K562 (cell line): Measurements from ENCODE around the gene BTBD18. TPM values are rescaled to one million over a fixed set of nuclear protein-coding genes. Genes with fewer than 3 reads are reported as not detected.

ENCODE experiments used
- ARNT ChIP-seq, 2 experiments: fragments of 450-650 bp; IDR thresholded peaks; 2 replicates each; pipeline ENCODE4 v1.6.1; 2016; ENCODE audit warnings: mild to moderate bottlenecking in 1 of 2
- ELF1 ChIP-seq: fragments of 200-800 bp; sonication (Bioruptor generic); IDR thresholded peaks from 2 replicates; pipeline ENCODE4 v1.6.1; 2016; ENCODE audit warnings: missing genetic modification characterization, missing compliant biosample characterization
- EP400 ChIP-seq: fragments of 450-650 bp; IDR thresholded peaks from 2 replicates; pipeline ENCODE4 v1.6.1; 2017; ENCODE audit warnings: antibody characterized with exemption, mild to moderate bottlenecking, moderate library complexity
- ETV1 ChIP-seq: fragments of 450-650 bp; conservative IDR thresholded peaks from 2 replicates; pipeline ENCODE4 v1.6.1; 2016; ENCODE audit warnings: missing genetic modification characterization, control low read depth, low read depth, missing compliant biosample characterization
- NFE2L1 ChIP-seq: fragments of 450-650 bp; IDR thresholded peaks from 2 replicates; pipeline ENCODE4 v1.6.1; 2016; ENCODE audit warnings: missing genetic modification characterization, low read depth, mild to moderate bottlenecking, missing compliant biosample characterization, moderate library complexity, borderline replicate concordance
- NR0B1 ChIP-seq: fragments of 450-650 bp; IDR thresholded peaks from one replicate; pipeline ENCODE4 v1.6.1; 2018; ENCODE audit warnings: mild to moderate bottlenecking, moderate library complexity; ENCODE audit not compliant: partially characterized antibody
- PREB ChIP-seq: sonication (generic); formaldehyde crosslinking; IDR thresholded peaks from 2 replicates; pipeline ENCODE4 v1.8.1; 2023; ENCODE audit warnings: mild to moderate bottlenecking, missing genetic modification reagents
- RBBP5 ChIP-seq: fragments of 200-600 bp; sonication (generic); IDR thresholded peaks from 2 replicates; pipeline ENCODE4 v1.6.1; 2012; ENCODE audit warnings: borderline replicate concordance, mild to moderate bottlenecking, low read length, control low read depth, inconsistent platforms; ENCODE audit not compliant: insufficient read depth, poor library complexity, severe bottlenecking
- SIRT6 ChIP-seq: IDR thresholded peaks from one replicate; pipeline ENCODE4 v1.6.1; 2012; ENCODE audit warnings: low read depth, mild to moderate bottlenecking, control low read depth, inconsistent platforms, low read length, moderate library complexity
- SMARCA5 ChIP-seq: fragments of 450-650 bp; IDR thresholded peaks from 2 replicates; pipeline ENCODE4 v1.6.1; 2016
- THRA ChIP-seq: fragments of 450-650 bp; IDR thresholded peaks from 2 replicates; pipeline ENCODE4 v1.6.1; 2017; ENCODE audit warnings: mild to moderate bottlenecking, moderate library complexity
- ZBTB26 ChIP-seq: fragments of 450-650 bp; formaldehyde crosslinking; IDR thresholded peaks from 2 replicates; pipeline ENCODE4 v1.4.0; 2022; ENCODE audit warnings: missing genetic modification characterization
- ZC3H11A ChIP-seq: IDR thresholded peaks from 2 replicates; pipeline ENCODE4 v1.6.1; 2012; ENCODE audit warnings: low read depth, low read length, improper control_type of control experiment
- ZC3H4 ChIP-seq: sonication (generic); formaldehyde crosslinking; IDR thresholded peaks from 2 replicates; pipeline ENCODE4 v1.9.0; 2021; ENCODE audit warnings: missing genetic modification reagents, borderline replicate concordance
- ZNF184 ChIP-seq: sonication (generic); formaldehyde crosslinking; IDR thresholded peaks from 2 replicates; pipeline ENCODE4 v1.5.0; 2020; ENCODE audit warnings: missing genetic modification reagents
- ZNF395 ChIP-seq: fragments of 200-800 bp; sonication (Bioruptor generic); IDR thresholded peaks from 2 replicates; pipeline ENCODE4 v1.6.1; 2017; ENCODE audit warnings: missing genetic modification characterization, missing compliant biosample characterization
- ZNF778 ChIP-seq: fragments of 450-650 bp; formaldehyde crosslinking; IDR thresholded peaks from 2 replicates; pipeline ENCODE4 v1.4.0; 2020; ENCODE audit warnings: mild to moderate bottlenecking, moderate library complexity
- polyA plus RNA-seq, 8 experiments: library from polyadenylated mRNA; depleted of rRNA in 4 of 8; stranded (reverse) in 5 of 8; unstranded in 3 of 8; fragments of >200 nt; fragmentation: Nextera tagmentation in 2 of 8; fragmentation: Illumina TruSeq in 1 of 8; extraction: Ambion mirVana in 2 of 8; extraction: Trizol in 1 of 8; gene quantifications; 2 replicates each; pipeline versions ENCODE4 v1.2.1 to v1.2.3, GENCODE V29; 2011 to 2014; ENCODE audit warnings: inconsistent platforms in 1 of 8, missing spikeins in 1 of 8
- total RNA-seq, 7 experiments: library from RNA; depleted of rRNA in 6 of 7; stranded (reverse); fragments of >200 nt in 6 of 7; fragmentation: Illumina TruSeq in 2 of 7; extraction: Trizol in 2 of 7; gene quantifications; 2 replicates each; pipeline versions ENCODE4 v1.2.1 to v1.2.3, GENCODE V29; 2011 to 2021; ENCODE audit warnings: low replicate concordance in 1 of 7

The BTBD18 gene
- total and polyA plus RNA-seq, 9 of the 15 experiments (the other 6 are each of a cell fraction or from before 2014, with no cell fraction given) = 0.06 TPM; not detected in 8

DNA sequence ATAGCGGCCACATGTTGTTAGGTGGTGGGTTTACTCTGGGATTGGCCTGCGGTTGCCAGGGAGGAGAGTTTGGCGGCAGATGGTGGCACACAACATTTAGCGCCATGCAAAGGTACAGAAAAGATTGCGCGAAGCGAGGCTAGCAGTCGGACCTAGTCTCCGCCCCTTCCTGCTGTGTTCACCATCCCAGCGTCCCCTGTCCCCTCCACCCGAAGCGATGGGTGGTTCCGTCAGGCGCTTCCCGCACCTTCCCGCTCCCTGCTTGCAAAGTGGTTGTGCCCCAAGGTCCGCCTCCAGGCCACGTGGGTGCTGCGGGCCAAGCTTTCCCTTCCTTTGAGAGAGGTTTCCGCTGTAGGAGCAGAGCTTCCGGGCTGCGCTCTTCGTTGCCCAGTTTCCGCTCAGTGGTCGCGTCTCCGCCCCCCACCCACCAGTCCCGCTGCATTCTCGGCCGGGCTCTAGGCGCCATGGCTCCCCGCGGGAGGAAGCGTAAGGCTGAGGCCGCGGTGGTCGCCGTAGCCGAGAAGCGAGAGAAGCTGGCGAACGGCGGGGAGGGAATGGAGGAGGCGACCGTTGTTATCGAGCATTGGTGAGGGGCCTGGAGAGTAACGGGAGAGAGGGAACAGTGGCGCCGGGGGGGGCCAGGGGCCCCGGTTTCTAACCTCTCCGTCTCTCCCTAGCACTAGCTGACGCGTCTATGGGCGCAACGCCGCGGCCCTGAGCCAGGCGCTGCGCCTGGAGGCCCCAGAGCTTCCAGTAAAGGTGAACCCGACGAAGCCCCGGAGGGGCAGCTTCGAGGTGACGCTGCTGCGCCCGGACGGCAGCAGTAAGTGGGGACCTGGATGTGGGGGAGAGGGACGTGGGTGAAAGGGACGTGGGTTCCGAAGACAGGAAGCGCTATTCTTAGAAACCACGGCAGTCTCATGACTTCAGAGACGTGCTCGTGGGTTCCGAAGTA is 10.2 kb downstream of the BTBD18 start, which contains the start of gene SELENOH (continued):
- TF ChIP-seq NR0B1 = no peak
- TF ChIP-seq PREB (CRISPR knock-in tag) = no peak
- 0 out of 2 replicates have a peak, but pooled peaks have one; percentile 45 for TF ChIP-seq ZC3H4
- TF ChIP-seq ELF1 (tag) = peak; percentile 85
- TF ChIP-seq THRA = no peak
- TF ChIP-seq SMARCA5 = no peak
- TF ChIP-seq ZNF778 = no peak
- TF ChIP-seq ETV1 (tag) = peak; percentile 90
- peak; percentile 96 for TF ChIP-seq ZC3H11A
- peak; percentile 73 for TF ChIP-seq RBBP5
- TF ChIP-seq SIRT6 = no peak
- TF ChIP-seq ZNF395 (CRISPR knock-in tag) = peak; percentile 88
- TF ChIP-seq ZNF184 (CRISPR knock-in tag) = no peak
- TF ChIP-seq NFE2L1 (tag) = no peak
- TF ChIP-seq EP400 = peak; percentile 98
- TF ChIP-seq ARNT (IDR thresholded peaks at IDR 0.05) = peak; percentile 63 to 76; a peak in 2 of 4 replicates
- TF ChIP-seq ZBTB26 (CRISPR knock-in tag) = no peak; the same call in 1 of the 2 replicates
